Kidney glomerular epithelial cell (primary cell): ENCODE data around the gene KCNJ18.
"Not testable (repeated sequence)": the region's sequence is repeated elsewhere in the genome, so short reads cannot be mapped to it uniquely, and the experiment has no call there.

ENCODE experiments used
- DNase-seq: peaks from one replicate; lab custom pipeline; 2025; lab: John Stamatoyannopoulos, UW

The KCNJ18 gene

DNA sequence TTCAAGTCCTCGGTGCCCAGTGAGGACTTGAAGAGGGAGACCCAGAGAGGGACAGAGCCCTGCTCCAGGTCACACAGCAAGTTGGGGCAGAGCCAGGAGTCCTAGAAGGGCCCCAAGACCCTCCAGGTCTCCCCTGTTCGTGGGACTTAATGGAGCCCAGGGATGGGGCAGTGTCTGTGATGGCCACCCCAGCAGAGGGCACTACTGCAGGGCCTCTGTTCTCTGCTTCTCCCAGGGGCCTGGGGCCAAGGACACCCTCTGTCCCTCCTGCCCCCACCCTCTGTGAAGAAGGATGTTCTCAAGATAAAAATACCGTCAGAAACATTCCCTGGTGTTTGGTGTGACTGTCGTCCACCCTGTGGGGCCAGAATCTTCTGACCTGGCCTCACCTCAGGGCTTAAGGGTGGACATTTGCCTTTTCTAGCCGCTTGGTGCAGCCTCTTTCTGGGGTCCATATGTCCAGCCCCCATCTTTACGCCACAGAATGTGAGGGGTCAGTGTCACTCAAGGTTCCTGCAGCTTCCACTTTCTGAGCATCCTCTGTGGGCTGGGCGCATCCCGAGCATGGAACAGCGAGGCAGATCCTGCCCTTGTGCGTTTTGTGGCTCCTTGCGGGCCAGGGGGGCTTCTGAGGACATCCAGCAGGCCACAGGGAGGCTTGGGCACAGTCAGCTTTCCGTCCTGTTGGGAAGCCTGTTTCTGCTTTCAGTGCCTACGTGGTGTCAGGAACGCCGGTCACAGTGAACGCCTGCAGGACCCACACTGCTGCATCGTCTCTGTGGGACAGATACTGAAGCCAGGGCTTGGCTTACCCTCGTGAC, at the start of gene KCNJ18:
Gene KCNJ18, plus strand, starts transcription at position 641 of the 821 bp plus-strand sequence. CDS start 10,264 bp downstream, outside the sequence.
- not testable (repeated sequence) for DNase-seq

DNA sequence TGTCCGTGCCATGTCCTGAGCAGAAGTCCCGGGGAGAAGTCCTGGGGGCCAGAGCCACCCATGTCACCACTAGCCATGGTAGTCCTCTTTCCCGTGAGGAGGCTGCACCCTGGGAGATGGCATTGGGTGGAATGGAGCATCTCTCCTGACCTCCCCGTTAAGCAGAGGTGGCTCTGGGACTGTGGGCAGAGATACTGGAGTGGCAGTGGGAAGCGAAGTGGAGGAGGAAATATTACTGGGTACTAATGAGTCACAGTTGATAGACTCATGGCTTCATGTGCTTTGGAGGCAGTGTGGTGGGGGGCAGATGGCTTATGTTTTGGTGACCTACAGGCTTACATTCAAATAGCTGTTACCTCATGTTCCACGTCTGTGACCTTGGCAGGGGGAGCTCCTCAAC, 44.2 kb upstream of the KCNJ18 start:
- DNase-seq = not testable (repeated sequence)

DNA sequence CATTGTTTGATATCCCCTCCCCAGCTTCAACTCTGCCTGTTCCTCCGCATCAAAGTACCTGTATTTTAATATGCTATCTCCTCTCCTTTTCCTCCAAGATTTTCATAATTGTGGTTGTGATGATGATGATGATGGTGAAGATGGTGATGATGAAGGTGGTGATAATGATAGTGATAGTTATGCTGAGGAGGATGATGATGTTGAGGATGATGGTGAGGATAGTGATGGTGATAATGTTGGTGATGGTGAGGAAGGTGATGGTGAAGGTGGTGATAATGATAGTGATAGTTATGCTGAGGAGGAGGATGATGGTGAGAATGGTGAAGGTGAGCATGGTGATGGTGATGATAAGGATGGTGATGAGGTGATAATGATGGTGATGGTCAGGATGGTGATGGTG, 42.3 kb upstream of the KCNJ18 start:
- not testable (repeated sequence) for DNase-seq

DNA sequence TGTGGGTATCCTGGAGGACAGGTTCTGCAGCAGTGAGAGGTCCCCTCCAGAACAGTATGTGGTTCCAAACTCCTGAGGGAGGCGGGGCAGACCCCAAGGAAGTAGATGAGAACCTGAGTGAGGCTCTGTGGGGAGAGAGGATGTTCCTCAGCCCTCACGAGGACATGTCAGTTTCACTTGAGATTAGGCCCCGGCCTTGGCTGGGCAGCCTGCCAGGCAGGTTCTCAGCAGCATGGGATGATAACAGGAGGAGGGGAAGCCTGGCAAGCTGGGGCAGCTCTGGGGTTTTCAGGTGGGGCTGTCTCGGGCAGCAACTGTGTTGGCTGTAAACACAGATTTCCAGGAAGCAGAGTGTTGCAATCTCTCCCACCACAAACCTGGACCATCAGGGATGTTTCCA, 40.3 kb upstream of the KCNJ18 start:
- DNase-seq = not testable (repeated sequence)

DNA sequence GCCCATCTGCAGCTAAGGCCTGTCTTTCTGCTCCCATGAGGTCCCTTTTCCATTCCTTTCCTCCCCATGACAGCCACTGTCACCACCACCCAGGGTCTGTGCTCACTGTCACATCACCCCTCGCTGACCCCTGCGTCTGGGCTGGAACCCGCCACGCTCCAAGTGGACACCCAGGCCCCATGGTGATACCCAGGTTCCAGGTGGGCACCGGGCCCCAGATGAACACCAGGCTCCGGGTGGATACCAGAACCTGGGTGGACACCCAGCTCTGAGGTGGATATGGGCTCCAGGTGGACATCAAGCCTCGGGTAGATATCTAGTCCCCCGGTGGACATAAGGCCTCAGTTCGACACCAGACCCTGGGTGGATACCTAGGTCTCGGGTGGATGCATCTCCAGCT, 39.1 kb upstream of the KCNJ18 start:
- not testable (repeated sequence) for DNase-seq

DNA sequence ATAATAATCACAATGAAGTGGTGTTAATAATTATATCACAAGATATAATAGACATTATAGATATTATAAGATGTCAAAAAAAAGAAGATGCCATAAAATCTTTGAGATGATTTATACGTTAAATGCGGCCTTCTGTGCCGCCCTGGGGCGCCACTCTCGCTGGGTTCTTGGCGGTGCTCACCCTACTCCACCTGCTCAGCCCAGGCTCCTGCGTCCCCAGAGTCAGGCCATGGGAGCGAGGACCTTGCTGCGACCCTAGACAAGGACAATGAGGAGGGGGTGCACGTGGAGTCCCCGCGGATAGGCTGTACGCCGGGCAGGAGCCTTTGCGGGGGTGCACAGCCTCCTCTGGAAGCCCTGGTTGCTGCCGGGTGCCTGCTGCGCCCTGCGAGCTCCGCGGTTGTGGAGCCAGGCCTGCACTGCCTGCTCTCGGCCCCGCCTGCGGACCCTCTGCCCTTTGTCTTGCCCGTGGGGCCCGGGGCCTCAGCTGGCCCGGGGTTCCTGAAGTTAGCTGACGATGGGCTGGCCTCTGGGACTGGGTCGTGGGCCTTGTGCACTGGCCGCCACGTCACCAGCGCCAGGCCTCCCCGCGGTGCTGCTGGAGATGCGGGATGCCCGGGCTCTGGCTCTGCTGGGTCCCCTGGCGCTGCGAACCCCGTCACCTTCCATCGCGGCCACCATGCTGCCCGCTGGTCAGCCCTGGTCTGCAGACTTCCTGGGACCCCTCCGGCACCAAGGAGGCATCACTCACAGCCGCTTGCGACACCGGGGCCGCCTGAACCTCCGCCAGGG, 35.6 kb upstream of the KCNJ18 start:
- DNase-seq = not testable (repeated sequence)

DNA sequence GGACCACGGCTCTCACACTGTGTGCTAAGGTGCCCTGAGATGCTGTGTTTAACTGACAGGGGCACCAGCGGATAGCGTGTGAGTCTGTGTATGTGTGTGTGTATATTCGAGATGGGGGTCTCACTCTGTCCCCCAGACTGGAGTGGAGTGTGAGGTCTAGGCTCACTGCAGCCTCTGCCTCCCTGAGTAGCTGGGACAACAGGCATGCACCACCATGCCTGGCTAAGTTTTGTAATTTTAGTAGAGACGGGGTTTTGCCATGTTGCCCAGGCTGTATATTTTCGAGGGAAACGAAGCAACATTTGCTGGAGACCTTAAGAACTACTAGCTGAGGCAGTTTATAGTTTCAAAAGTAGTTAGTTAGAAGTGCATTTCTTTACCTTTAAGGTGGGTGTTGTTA, 32.7 kb upstream of the KCNJ18 start:
- not testable (repeated sequence) for DNase-seq

DNA sequence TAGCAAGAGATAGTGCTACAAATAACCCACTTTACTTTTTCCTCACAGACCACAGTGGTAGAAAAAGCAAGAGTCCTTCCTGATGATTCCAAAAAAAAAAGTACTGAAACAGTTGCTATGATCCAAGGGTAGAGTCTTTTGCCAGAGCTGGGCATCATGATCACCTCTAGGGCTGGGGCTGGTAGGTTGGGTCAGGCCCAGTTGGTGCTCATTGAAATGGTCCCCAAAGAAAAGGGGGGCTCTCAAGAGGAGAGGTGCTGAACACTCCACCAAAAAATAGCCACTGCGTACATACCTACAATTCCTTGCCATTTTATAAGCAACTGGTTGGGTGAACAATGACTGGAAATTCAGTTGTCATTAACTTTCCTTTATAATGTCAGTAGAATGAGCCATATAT, 30.9 kb upstream of the KCNJ18 start:
- DNase-seq = not testable (repeated sequence)

DNA sequence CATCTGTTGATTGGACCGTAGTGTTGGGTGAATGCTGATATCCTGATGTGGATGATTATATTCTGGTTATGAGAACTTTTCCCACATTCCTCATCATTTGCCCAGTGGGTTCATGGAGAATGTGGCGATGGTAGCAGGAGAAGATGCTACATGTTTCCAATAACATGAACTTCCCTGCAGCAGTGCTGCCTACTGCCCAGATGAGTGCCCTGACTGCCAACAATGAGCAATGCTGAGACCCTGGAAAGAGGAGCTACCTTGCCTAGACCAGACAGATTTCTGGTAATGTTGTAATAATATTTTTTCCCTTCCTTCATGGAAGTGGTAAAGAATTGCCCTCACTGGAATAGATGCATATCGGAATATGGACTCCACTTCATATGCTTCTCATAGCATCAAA, 29.2 kb upstream of the KCNJ18 start:
- not testable (repeated sequence) for DNase-seq

DNA sequence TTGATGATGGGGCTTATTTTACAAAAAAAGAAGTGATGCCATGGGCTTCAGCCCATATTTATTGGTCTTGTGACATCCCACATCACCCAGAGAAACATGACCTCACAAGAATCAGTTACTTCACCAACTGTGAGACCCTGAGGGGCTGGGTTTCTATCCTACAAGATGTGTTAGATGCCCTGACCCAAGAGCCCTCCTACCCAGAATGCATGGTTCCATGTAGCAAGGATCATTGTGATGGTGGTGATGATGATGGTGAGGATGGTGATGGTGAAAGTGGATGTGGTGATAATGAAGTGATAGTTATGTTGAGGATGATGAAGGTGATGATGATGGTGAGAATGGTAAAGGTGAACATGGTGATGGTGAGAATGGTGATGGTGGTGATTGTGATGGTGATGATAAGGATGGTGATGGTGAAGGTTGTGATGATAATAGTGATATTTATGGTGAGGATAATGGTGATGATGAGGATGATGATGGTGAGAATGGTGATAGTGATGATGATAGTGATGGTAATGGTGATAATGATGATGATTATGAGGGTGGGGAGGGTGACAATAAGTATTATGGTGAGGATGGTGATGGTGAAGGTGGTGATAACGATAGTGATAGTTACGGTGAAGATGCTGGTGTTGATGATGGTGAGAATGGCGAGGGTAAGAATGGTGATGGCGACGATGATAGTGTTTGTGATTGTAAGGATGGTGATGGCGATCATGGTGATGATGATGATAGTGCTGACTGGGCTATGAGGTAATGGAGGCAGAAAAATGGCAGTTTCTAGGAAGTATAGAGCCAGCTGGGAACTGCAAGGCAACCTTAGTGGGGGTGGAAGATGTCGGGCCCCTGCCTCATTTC, 28.5 kb upstream of the KCNJ18 start:
- DNase-seq = not testable (repeated sequence)

DNA sequence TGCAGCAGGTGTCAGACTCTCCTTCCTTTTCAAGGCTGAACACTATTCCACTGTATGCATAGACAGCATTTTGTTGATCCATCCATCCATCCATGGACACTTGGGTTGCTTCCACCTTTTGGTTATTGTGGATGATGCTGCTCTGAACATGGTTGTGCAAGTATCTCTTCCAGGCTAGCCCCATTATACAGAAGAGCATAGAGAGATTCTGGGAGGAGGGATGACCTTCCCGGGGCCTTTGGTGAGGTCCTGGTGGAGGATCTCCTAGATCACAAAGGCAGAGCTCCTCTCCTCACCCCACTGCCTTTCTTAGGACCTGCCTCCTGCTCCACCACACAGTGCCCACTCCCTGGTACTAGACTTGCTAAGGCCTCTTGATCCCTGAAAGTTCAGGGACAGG, 27.2 kb upstream of the KCNJ18 start:
- DNase-seq = not testable (repeated sequence)

DNA sequence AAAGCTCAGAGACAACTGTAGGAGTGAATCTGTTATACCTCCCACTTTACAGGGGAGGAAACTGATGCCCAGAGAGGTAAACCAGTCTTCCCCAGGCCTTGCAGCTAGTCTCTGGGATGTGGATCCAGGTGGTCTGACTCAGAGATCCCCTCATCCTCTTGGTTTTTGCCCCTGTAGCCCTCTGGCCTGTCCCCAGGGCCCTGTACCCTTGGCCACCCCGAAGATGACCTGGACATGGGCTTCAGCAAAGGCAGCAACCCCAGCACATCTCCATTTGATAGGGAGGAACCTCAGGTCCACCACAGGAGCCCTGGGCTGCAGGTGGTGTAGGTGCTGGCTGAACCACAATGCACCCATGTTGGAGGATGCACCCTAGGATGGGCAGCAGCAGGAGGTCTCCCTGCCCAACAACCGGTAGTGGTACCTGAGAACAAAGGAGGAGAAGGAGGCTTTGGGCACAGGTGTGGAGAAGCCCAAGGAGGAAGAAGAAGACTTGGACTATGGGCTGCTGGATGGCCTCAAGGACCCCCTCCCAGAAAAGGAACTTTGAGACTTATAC, 26.3 kb upstream of the KCNJ18 start:
- not testable (repeated sequence) for DNase-seq

DNA sequence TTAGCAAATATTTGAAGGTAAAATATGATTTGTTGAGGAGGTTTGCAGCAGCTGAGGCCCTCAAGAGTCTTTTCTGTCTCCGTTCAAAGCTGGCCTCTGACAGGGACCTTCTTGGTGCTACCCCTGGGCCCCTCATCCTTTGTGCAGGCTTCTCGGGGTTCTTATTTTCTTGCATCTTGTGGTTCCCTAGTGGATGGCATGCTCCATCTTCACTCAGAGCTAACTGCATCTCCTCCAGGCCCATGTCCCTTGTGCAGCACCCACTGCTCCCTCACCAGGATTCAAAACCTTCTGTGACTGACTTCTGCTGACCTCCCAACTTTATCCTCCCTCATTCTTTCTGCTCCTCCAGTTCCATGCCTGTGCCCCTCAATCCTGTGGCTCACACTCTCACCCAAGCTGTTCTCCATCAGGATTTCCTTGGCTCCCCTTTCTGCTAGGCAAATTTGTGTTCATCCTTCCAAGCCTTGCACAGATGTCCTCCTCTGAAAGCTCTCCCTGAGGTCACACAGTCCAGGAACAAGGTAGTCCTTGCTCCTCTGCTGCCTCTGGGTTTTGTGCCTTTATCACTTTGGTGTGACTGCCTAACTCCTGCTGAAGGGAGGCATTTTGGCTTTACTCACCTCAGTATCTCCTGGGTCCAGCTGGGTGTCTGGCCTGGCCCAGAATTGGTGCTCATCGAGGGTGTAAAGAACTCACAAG, 25.5 kb upstream of the KCNJ18 start:
- DNase-seq = not testable (repeated sequence)

DNA sequence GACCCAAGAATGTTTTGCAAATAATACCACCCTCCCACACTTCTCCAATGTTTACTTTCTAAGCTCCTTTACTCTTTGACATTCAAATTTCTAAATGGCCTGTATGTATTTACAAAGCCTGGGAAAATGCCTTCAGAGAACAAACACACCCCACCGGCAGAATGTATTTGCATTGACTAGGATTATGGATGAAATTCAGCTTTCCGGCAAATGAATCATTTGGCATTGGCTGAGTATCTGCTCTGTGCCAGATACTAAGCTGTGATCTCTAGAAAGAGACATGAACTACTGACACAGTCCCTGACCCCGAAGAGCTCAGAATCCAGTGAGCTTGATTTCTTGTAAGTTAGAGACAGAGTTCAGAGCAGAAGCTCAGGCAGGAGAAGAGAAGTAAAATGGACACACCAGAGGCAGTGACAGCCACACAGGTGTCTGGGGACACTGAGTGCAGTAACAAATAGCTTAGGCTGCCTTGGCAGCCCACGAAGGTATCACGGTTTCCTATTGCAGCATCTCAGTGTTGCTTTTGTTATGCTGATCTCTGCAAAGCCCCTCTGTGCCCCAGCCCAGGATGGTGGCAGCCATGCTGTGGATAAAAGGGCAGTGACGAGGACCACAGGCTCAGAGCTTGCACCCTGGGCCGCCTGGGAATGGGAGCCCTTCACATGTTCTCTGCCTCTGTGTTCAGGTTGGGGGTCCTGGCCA, 24.8 kb upstream of the KCNJ18 start:
- not testable (repeated sequence) for DNase-seq

DNA sequence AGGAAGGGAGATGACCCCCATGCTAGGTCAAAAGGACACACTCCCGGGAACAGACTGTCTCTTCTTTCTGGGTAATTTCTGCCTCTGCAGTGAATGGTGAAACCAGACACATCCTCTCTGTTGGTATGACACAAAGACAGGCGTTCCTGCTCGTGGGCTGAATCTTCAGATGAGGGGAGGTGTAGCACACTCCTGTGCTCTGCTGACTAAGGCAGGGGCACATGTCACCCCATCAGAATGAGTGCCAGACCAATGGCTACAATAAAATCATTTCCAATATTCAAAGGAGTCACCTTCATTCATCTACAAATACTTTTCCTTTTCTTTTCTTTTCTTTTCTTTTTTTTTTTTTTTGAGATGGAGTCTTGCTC, 24.2 kb upstream of the KCNJ18 start:
- not testable (repeated sequence) for DNase-seq

DNA sequence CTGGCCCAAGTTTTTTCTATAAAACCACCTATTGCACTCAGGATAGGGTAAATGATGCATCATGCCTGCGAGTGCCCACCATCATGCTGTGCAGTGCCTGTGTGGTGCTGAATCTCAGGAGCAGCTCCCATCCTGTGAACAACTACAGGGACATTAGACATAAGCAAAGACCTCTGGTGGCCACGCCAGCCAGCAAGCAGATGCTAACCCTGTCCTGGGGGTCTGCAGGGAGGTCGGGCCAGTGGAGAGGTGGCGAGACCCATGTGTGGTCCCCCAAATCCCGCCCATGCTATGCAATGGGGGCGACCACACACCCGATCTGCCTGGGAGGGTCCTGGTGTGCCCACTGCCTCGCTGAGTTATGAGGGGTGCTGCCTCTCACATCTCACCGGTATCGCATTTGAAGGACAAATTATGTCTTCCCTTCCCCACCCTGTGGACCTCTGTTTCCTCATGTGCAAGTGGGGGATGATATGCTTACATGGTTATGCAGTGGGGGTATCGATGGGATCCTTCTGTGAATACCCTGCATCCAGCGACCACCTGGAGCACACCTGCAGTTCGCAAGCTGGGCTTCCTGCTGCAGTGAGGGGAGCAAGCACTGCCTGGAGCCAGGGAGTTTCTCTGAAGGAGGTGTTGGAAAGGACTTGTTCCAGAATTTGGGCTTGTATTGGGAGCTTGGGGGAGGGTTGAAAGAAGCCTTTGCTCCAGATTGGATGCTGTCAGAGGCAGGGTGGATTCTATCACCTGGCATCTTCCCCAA, 23.4 kb upstream of the KCNJ18 start:
- DNase-seq = not testable (repeated sequence)

DNA sequence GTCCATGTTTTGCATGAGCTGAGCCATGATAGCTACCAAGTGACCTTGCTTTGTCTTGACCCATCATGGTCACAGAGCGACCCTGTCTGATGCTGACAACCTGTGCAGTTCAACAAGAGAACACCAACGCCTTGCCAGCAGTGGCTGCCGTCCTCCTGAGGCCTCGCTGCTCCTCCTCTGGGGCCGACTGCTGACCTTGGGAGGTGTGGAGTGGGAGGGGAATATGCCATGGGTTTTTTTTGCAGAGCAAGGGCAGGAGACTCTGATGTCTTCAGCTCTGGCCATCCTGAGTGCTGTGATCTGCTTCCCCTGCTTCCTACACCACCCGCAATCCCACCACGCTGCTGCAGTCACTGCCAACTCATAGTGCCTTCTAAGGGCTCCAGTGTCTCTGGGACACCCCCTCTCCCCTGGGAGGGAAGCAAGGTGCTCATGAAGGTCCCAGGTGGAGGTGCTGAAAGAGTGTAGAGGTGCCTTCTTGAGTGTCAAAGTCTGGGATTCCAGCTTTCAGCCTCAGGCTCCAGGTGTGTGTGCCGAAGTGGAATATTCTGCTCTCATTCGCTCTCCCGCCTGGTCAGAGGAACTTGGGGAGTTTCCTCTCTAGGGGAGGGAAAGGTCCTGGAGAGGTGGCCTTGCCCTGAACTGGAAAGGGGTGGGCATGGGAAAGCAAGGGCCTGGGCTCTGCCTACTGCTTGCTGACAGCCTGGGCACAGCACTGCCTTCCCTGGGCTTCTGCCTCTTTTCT, 22.5 kb upstream of the KCNJ18 start:
- DNase-seq = not testable (repeated sequence)

DNA sequence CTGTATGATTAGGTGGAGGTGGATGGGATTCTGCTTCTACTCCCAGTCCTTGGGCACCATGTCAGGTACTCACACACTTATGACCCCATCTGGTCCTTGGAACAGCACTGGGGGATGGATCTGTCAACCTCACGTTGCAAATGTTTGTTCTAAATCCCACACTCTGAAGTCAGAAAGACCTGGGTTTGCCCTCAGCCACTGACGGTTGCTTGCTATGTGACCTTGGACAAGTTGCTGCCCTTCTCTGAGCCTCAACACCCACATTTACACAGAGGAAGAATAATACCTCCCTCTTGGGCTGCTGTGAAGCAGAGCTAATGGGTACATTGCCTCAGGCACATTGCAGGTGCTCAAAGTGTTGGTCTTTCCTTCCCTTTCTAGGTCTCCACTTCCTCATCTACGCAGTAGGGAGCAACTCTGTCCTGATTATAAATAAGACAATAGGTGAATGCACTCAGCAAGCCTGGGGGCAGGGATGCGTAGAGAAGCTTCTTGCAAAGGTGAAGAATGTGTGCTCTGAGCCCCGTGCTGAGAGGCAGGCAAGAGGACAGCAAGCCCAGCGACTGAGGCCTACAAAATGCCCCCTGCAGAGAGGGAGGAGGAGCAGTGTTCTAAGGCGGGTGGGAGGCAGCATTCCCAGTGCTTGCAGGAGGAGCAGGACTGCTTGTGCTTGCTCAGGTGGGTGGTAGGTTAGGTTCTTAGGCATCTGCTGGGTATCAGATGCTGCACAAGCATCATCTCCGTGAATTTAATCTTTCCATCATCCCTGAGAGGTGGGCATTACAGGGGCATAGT, 21.8 kb upstream of the KCNJ18 start:
- not testable (repeated sequence) for DNase-seq
